Muscle of leg (tissue), 11 donors: ENCODE data around the gene GMDS. TPM values are rescaled to one million over a fixed set of nuclear protein-coding genes. Genes with fewer than 3 reads are reported as not detected.
A peak's percentile ranks its signal among the peaks of the same experiment; 100 is the strongest.

Experiments used
- DNase-seq: peaks from one replicate; pipeline ENCODE4 v3.0.0; 2013
- H3K27ac ChIP-seq: one replicate; pipeline ENCODE4 v1.5.1; 2013; ENCODE audit warnings: mild to moderate bottlenecking, low read length, control low read depth
- H3K27me3 ChIP-seq: one replicate; pipeline ENCODE4 v1.6.1; 2013; ENCODE audit warnings: low read length; ENCODE audit not compliant: control insufficient read depth, insufficient read depth
- H3K36me3 ChIP-seq: one replicate; pipeline ENCODE4 v1.6.1; 2013; ENCODE audit warnings: low read length; ENCODE audit not compliant: control insufficient read depth, insufficient read depth
- H3K4me1 ChIP-seq: one replicate; pipeline ENCODE4 v1.6.1; 2013; ENCODE audit warnings: low read length; ENCODE audit not compliant: control insufficient read depth, insufficient read depth
- H3K4me3 ChIP-seq: one replicate; pipeline ENCODE4 v1.5.1; 2013; ENCODE audit warnings: low read length, control low read depth
- H3K9me3 ChIP-seq: replicated peaks from 2 replicates; pipeline ENCODE4 v1.6.1; 2013; ENCODE audit warnings: low read depth, low read length; ENCODE audit not compliant: control insufficient read depth
- WGBS: methylation state at CpG from one replicate; pipeline ENCODE4 v1.1.5; 2013; ENCODE audit warnings: missing lambda C conversion rate; ENCODE audit not compliant: insufficient coverage; 5-methylcytosine and 5-hydroxymethylcytosine counted together
- polyA plus RNA-seq, 8 donors: library from polyadenylated mRNA; unstranded; fragments of 120-200 nt; gene quantifications; one replicate each; pipeline versions ENCODE4 v1.2.1 to v1.2.3, GENCODE V29; 2013; ENCODE audit warnings: inconsistent platforms in 1 of 8, low replicate concordance in 1 of 8; ENCODE audit not compliant: insufficient read length in 8 of 8, insufficient read depth in 1 of 8
- total RNA-seq: library from RNA; stranded (reverse); fragments of 120-200 nt; gene quantifications from one replicate; pipeline ENCODE4 v1.2.4, GENCODE V29; 2013

GMDS gene
- total and polyA plus RNA-seq, 9 donors: 3.9 to 17.0 (median 11.9) TPM

GRCh38 chr6:2055911-2056310 lies 189.5 kb downstream of the GMDS start:
- no peaks in the 10 kb centered on the region for H3K36me3 ChIP-seq
- no peak overlapping the region for H3K4me3 ChIP-seq
- H3K27me3 ChIP-seq: no peaks in the 10 kb centered on the region
- no peak for DNase-seq
- no peaks in the 10 kb centered on the region for H3K9me3 ChIP-seq
- no peak overlapping the region for H3K27ac ChIP-seq
- H3K4me1 ChIP-seq: no peaks in the 10 kb centered on the region

- Histone ChIP-seq H3K27ac (no peak overlapping the region), H3K4me1 (no peaks in the 10 kb centered on the region), H3K9me3 (no peaks in the 10 kb centered on the region), H3K27me3 (no peaks in the 10 kb centered on the region), H3K36me3 (no peaks in the 10 kb centered on the region), H3K4me3 (no peak overlapping the region)
- DNase-seq: no peak
- 100% methylated on average over 1 of the region's 1 CpG for WGBS
Measured at GRCh38 chr6:2055143-2055542, 190.3 kb downstream of the GMDS start.

- H3K27me3 ChIP-seq: no peaks in the 10 kb centered on the region
- WGBS: no CpG with 5 or more reads among the region's 4 CpGs
- H3K4me1 ChIP-seq: no peaks in the 10 kb centered on the region
- no peaks in the 10 kb centered on the region for H3K36me3 ChIP-seq
- no peak overlapping the region for H3K4me3 ChIP-seq
- DNase-seq: no peak
- no peaks in the 10 kb centered on the region for H3K9me3 ChIP-seq
- H3K27ac ChIP-seq: no peak overlapping the region
Measured at GRCh38 chr6:2054516-2055067, 190.8 kb downstream of the GMDS start.

DNA sequence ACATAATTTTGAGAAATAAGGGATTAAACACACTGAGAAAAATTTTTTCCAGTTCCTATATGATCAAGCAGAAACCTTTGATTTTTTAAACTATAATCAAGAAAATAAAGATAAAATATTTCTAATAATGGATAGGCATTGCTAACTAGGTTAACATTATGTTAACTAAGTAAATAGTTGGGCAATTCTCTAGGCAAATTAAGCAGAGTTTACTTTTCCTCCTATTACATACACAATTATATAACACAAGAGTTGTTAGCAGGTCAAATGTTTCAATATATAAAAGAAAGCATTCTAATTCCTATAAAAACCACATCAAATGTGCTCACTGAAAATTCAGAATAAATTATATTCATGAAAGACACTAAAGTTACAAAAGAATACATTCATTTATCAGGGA lies 191.7 kb downstream of the GMDS start:
- Histone ChIP-seq H3K9me3 (no peaks in the 10 kb centered on the region), H3K27me3 (no peaks in the 10 kb centered on the region), H3K4me1 (no peaks in the 10 kb centered on the region), H3K36me3 (no peaks in the 10 kb centered on the region), H3K27ac (no peak overlapping the region), H3K4me3 (no peak overlapping the region)
- no peak for DNase-seq

DNA sequence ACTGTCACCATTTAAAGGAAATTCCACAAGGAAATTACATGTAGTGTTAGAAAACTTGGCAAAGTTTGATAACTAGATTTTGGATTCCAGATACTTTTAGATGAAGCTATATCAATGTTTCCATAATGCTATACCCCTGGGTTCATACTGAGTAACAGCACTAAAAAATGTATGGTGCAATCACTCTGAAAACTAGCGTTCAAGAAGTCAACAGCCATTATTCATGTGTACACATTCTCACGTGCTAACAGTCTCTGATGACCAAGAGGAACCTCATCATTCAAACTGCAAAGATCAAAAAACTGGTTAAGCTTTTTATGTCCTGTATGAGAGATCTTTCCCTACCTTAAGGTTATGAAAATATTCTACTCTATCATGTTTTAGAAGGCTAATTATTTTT lies 197.6 kb downstream of the GMDS start:
- H3K9me3 ChIP-seq: no peaks in the 10 kb centered on the region
- no CpG with 5 or more reads among the region's 2 CpGs for WGBS
- H3K4me3 ChIP-seq: no peak overlapping the region
- no peak for DNase-seq
- no peaks in the 10 kb centered on the region for H3K36me3 ChIP-seq
- H3K4me1 ChIP-seq: no peaks in the 10 kb centered on the region
- no peaks in the 10 kb centered on the region for H3K27me3 ChIP-seq
- no peak overlapping the region for H3K27ac ChIP-seq

- no peak overlapping the region for H3K27ac ChIP-seq
- DNase-seq: no peak
- WGBS: no CpG with 5 or more reads among the region's 4 CpGs
- no peaks in the 10 kb centered on the region for H3K27me3 ChIP-seq
- H3K4me3 ChIP-seq: no peak overlapping the region
- H3K36me3 ChIP-seq: no peaks in the 10 kb centered on the region
- no peaks in the 10 kb centered on the region for H3K9me3 ChIP-seq
- H3K4me1 ChIP-seq: no peaks in the 10 kb centered on the region
Measured at GRCh38 chr6:2044192-2044591, 201.2 kb downstream of the GMDS start.

DNA sequence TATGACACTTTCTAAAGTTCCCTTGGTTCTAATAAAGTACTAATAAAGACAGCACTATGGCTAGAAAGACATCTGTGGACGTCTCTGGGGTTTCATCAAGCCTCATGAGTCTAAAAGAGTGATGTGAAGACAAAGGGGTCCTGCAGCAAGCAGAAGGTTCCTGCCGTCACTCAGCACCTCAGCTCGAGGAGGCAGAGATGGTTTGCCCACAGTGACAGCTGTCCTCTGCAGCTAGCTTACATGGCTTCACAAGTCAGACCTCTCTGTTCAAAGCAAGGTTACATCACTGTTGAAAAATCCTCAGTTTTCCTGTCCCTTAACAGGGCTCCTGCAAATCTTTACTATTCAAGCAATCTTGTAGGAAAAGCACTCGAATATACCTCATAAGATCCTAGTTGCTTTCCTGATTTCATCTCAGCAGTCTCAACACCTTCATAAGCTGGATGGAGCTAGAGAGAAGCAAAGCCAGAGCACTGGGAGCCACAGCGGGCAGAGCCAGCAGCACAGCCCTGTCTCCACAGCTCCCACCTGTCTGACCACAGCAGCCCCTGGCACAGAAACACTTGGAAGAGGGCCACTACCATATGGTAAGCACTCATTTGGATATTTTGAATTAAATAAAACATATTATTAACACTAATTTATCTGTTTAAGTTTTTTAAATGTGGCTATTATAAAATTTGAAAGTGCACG lies 202.3 kb downstream of the GMDS start:
- DNase-seq: no peak
- no peaks in the 10 kb centered on the region for H3K36me3 ChIP-seq

DNA sequence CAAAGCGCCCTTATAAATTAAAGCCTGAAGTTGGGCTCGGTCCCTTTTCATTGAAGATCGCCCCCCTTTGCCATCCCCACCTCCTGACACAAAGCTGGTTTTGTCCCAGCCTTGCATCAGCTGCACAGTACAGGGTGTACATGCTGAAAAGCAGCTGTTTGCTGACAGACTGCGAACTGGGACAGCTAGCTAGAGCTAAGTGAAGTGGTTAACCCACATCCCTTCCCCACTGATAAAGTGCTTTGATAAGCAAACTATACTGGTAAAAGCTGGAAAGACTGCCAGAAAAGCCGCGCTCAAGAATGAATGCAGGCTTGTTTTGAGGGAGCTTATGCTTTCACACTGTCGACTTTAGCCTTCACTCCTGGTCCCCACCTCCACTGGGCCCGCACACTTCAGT lies 207.3 kb downstream of the GMDS start:
- Histone ChIP-seq H3K36me3 (no peaks in the 10 kb centered on the region), H3K4me3 (no peak overlapping the region), H3K4me1 (no peaks in the 10 kb centered on the region), H3K27me3 (no peaks in the 10 kb centered on the region), H3K9me3 (no peaks in the 10 kb centered on the region), H3K27ac (no peak overlapping the region)
- DNase-seq: peak; percentile 14
- WGBS: 76% methylated on average over 7 of the region's 8 CpGs

More for the DNA sequence above, 202.3 kb downstream of the GMDS start:
- Histone ChIP-seq H3K4me1 (no peaks in the 10 kb centered on the region), H3K27ac (no peak overlapping the region), H3K4me3 (no peak overlapping the region), H3K27me3 (no peaks in the 10 kb centered on the region), H3K9me3 (no peaks in the 10 kb centered on the region)
- WGBS: 48% methylated on average over 2 of the region's 6 CpGs

- H3K36me3 ChIP-seq: no peaks in the 10 kb centered on the region
- no peaks in the 10 kb centered on the region for H3K4me1 ChIP-seq
- no peaks in the 10 kb centered on the region for H3K9me3 ChIP-seq
- WGBS: no CpG with 5 or more reads among the region's 10 CpGs
- H3K27me3 ChIP-seq: no peaks in the 10 kb centered on the region
- no peak overlapping the region for H3K4me3 ChIP-seq
- peak; percentile 20 for DNase-seq
- H3K27ac ChIP-seq: no peak overlapping the region
Measured at GRCh38 chr6:2037237-2037926, 208.0 kb downstream of the GMDS start.

- no peak overlapping the region for H3K4me3 ChIP-seq
- no peaks in the 10 kb centered on the region for H3K4me1 ChIP-seq
- no peaks in the 10 kb centered on the region for H3K9me3 ChIP-seq
- H3K27me3 ChIP-seq: no peaks in the 10 kb centered on the region
- no peak for DNase-seq
- no CpG with 5 or more reads among the region's 6 CpGs for whole genome bisulfite sequencing
- no peaks in the 10 kb centered on the region for H3K36me3 ChIP-seq
- H3K27ac ChIP-seq: no peak overlapping the region
Measured at GRCh38 chr6:2036710-2037023, 208.7 kb downstream of the GMDS start.
